HG03575 (cell line): ENCODE results near the gene ADGRG1.

Experiments used
- ATAC-seq: cut with Tn5 transposase; IDR thresholded peaks from one replicate; pipeline ENCODE4 v1.9.1; 2021; ENCODE audit not compliant: unreplicated experiment, insufficient number of reproducible peaks, low FRiP score; ENCODE audit errors: extremely low read depth

ADGRG1 gene

DNA sequence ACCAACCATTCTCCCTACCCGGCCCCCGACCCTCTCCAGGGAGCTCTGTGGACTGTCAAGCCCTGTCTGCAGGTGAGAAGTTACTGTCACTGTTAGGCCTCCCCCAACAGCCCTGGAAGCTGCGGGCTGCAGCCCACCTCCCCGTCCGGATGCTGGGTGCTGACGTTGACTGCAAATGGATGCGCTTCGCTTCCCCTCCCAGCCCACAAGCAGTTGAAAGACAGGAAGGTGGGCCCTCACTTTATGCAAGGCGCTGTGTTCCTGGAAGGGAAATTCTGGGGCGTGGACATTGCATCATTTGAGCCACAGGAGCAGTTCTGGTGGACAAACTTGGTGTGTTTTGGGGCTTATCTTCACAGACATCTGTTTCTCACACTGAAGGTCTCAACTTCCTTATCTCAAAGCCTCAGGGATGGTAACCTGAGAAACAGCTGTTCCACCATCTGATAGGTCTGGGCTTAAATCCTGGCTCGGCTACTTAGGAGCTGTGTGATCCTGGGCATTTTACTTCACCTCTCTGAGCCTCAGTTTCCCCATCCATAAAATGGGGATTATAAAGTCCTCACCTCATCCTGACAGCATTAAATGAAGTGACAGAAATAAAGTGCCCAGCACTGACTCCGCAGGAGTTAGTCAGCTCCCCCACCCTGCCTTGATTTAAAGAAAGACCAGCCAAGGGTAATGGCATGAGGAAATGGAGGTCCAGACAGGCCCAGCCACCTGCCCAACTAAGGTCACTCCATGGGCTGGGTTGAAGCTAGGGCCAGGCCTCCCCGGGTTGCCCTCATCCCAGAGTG lies 61.5 kb downstream of the ADGRG1 start:
- ATAC-seq: no peak

- no peak for ATAC-seq
These were observed 62.5 kb downstream of the ADGRG1 start for GRCh38 chr16:57690782-57691471.

GRCh38 chr16:57692636-57693035 lies 64.2 kb downstream of the ADGRG1 start:
- ATAC-seq: no peak

DNA sequence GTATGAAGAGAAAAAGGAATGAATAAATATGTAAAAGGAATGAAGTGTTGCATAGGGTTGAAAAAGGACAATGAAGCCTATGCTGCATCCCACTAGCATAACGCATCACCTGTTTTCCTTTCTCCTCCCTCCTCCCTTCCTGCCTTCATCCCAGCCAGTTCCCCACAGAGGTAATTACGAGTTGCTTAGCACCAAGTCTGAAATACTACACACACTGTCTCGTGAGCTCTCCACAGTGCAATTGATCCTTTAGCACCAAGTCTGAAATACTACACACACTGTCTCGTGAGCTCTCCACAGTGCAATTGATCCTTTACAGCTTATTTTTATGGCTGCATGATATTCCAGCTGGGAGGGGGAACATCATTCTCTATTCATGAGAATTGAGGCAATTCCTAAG lies 65.1 kb downstream of the ADGRG1 start:
- ATAC-seq: no peak

GRCh38 chr16:57694231-57694724 lies 65.8 kb downstream of the ADGRG1 start:
- no peak for ATAC-seq

GRCh38 chr16:57694725-57695679 lies 66.6 kb downstream of the ADGRG1 start, which contains the start of gene DRC7:
Gene DRC7, plus strand, starts transcription at chr16:57694806. Its CDS starts 3,144 bp downstream, at chr16:57697950.
- no peak for ATAC-seq

- no peak for ATAC-seq
These were observed 67.2 kb downstream of the ADGRG1 start for GRCh38 chr16:57695680-57696069.

DNA sequence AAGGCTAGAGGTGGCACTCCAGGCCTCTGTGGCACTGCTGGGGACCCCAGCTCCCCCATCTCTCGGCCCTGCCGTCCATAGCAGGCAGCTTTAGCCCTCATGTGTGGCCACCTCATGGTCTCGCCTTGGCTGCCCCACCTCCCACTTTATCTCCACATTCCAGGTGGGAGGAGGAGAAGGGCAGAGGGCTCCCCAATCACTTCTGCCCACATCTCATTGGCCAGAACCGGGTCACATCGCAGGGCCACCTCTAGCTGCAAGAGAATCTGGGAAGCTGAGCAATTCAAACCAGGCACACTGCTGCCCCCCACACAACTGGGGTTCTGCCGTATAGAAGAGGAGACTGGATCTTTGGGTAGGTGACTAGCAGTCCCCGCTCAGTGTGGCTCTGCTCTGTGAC lies 67.8 kb downstream of the ADGRG1 start:
- no peak for ATAC-seq

- no peak for ATAC-seq
These were observed 69.6 kb downstream of the ADGRG1 start for GRCh38 chr16:57697896-57698537.

- no peak for ATAC-seq
These were observed 70.5 kb downstream of the ADGRG1 start for GRCh38 chr16:57698812-57699405.

DNA sequence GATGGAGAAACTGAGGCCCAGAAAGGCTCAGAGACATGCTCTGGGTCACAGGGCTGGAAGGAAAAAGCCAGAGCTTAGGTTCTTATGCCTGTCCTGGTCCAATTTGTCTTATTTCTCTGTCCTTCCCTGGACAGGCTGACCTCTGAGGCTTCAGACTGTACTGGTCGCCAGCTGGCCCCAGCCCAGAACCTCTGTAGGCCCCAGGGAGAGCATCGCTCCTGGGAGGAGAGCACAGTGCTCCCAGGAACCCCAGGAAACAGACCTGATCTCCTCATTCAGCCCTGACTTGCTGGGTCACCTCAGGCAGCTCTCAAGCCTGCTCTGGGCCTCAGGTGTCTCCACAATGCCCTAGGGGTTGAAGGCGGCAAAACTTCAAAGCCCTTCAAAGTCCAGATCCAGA lies 71.1 kb downstream of the ADGRG1 start:
- no peak for ATAC-seq

GRCh38 chr16:57699899-57700298 lies 71.5 kb downstream of the ADGRG1 start:
- ATAC-seq: no peak

DNA sequence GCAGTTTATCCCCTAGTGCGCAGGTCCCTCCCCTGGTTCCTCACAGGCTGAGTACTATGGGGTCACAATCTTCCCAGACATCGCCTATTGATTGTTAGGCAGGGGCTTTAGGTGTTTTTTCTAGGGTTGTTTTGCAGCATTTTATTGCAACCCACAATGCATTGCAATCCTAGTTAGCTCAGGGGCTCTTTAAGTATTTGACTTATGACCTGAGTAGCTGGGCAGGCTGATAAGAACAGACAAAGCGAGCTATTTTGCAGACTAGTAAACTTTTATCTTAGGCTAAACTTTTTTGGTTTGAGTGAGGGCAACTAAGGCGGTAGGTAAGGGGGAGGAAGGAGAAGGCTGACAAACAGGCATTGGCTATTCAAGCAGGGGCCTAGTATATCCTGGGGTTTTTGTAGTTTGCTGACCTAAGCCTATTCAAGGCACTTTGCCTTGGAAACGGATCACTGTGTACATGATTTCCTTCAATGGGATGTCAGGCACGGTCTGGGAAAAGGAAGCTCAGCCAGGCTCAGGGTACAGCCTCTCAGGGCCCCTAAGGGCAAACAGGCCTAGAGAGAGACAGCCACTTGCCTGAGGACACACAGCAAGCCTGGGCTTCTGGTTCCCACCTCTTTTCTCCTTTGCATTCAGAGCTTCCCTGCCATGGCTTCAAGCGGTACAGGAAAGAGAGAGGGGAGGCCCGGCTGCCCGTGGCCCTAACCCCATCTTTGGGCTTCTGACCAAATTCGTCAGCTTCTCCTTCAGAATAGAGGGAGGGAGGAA lies 72.5 kb downstream of the ADGRG1 start:
- no peak for ATAC-seq

DNA sequence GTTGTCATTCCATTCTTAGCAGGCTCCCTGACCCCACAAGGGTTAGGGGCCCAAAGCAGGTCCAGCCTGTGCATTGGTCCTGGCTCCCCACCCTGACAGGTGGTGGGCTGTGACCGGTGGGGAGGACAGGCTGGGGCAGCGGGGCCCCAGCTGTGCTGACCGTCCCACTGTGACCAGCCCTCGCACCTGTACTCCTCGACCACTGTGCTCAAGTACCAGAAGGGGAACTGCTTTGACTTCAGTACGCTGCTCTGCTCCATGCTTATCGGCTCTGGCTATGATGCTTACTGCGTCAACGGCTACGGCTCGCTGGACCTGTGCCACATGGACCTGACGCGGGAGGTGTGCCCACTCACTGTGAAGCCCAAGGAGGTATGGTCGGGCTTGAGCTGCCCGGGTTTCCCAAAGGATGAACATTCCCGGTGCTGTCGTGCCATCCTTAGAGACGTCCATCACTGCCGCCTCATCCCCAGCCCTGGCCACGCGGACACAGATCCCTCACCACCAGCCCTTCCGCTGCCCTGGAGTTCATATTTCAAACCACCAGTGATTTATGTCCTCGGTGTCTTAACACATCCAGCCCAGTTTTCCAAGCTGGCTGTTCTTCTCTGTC lies 73.4 kb downstream of the ADGRG1 start:
- no peak for ATAC-seq

- no peak for ATAC-seq
These were observed 75.1 kb downstream of the ADGRG1 start for GRCh38 chr16:57703416-57704010.

GRCh38 chr16:57704011-57704904 lies 75.8 kb downstream of the ADGRG1 start:
- no peak for ATAC-seq
